NCI-H82 (cell line): ENCODE results near the gene TPO.

Experiments
- DNase-seq: peaks from one replicate; lab custom pipeline; 2025; lab: John Stamatoyannopoulos, UW

Gene TPO

GRCh38 chr2:1528273-1529064 is 115.2 kb downstream of the TPO start:
- no peak for DNase-seq

- peak; percentile 30 for DNase-seq
Observed at GRCh38 chr2:1538663-1539062, 125.4 kb downstream of the TPO start.

GRCh38 chr2:1539441-1539840 is 126.2 kb downstream of the TPO start:
- DNase-seq: no peak

GRCh38 chr2:1539973-1540372 is 126.7 kb downstream of the TPO start:
- DNase-seq: no peak

- no peak for DNase-seq
Observed at GRCh38 chr2:1540481-1540880, 127.2 kb downstream of the TPO start.

- DNase-seq: no peak
Observed at GRCh38 chr2:1541040-1541439, 127.8 kb downstream of the TPO start.

GRCh38 chr2:1541819-1542475 is 128.7 kb downstream of the TPO start:
- no peak for DNase-seq

- no peak for DNase-seq
Observed at GRCh38 chr2:1542971-1543370, 129.7 kb downstream of the TPO start.

- no peak for DNase-seq
Observed at GRCh38 chr2:1543776-1544477, 130.7 kb downstream of the TPO start.

GRCh38 chr2:1544478-1545069 is 131.3 kb downstream of the TPO start:
- DNase-seq: no peak

GRCh38 chr2:1546023-1546591 is 132.8 kb downstream of the TPO start:
- peak; percentile 66 for DNase-seq

- no peak for DNase-seq
Observed at GRCh38 chr2:1546901-1547300, 133.6 kb downstream of the TPO start.

GRCh38 chr2:1548910-1549673 is 135.8 kb downstream of the TPO start:
- no peak for DNase-seq

- DNase-seq: no peak
Observed at GRCh38 chr2:1550076-1550475, 136.8 kb downstream of the TPO start.

- peak; percentile 69 for DNase-seq
Observed at GRCh38 chr2:1550658-1551316, 137.5 kb downstream of the TPO start.

- no peak for DNase-seq
Observed at GRCh38 chr2:1551905-1552304, 138.6 kb downstream of the TPO start.

GRCh38 chr2:1552611-1553010 is 139.3 kb downstream of the TPO start:
- DNase-seq: no peak

GRCh38 chr2:1553671-1554295 is 140.5 kb downstream of the TPO start:
- no peak for DNase-seq

- no peak for DNase-seq
Observed at GRCh38 chr2:1556286-1556685, 143.0 kb downstream of the TPO start.

GRCh38 chr2:1556776-1557466 is 143.7 kb downstream of the TPO start:
- no peak for DNase-seq
